MM.1S (cell line): ENCODE results near the gene SLC30A1.

Source experiments
- EZH2 ChIP-seq: fragments of 300-600 bp; sonication (generic); optimal IDR thresholded peaks from 2 replicates; pipeline ENCODE3; 2017; ENCODE audit warnings: low read depth, mild to moderate bottlenecking, antibody characterized with exemption, low read length, mixed read lengths
- EZH2phosphoT487 ChIP-seq: fragments of 300-600 bp; sonication (generic); IDR thresholded peaks from 2 replicates; pipeline ENCODE4 v1.6.1; 2018; ENCODE audit warnings: antibody characterized with exemption, low read length
- TF ChIP-seq, protein P1 (sequence below): fragments of 300-600 bp; sonication (generic); IDR thresholded peaks from 2 replicates; pipeline ENCODE4 v1.5.1; 2016; ENCODE audit warnings: antibody characterized with exemption, low read length, mixed read lengths

DNA sequence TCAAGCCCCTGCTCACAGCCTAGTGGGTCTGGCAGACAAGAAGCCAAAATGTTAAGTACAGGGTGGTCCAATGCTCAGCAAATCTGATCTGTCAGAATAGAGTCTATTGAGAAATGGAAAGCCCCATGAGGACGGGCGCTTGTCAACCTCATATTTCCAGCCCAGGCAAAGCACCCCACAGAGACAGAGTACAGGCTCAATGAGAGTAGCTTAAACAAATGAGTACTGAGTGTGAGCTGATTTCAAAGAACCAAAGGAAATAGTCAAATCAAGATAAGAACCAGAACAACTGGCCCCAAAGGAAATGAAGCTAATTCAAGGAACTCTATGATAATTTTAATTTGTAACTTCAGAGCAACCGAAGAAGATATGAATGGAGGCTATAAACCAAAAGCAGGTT lies 44.6 kb upstream of the SLC30A1 start:
- TF ChIP-seq, protein P1, sequence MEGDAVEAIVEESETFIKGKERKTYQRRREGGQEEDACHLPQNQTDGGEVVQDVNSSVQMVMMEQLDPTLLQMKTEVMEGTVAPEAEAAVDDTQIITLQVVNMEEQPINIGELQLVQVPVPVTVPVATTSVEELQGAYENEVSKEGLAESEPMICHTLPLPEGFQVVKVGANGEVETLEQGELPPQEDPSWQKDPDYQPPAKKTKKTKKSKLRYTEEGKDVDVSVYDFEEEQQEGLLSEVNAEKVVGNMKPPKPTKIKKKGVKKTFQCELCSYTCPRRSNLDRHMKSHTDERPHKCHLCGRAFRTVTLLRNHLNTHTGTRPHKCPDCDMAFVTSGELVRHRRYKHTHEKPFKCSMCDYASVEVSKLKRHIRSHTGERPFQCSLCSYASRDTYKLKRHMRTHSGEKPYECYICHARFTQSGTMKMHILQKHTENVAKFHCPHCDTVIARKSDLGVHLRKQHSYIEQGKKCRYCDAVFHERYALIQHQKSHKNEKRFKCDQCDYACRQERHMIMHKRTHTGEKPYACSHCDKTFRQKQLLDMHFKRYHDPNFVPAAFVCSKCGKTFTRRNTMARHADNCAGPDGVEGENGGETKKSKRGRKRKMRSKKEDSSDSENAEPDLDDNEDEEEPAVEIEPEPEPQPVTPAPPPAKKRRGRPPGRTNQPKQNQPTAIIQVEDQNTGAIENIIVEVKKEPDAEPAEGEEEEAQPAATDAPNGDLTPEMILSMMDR = no peak
- TF ChIP-seq EZH2 (no peak), EZH2phosphoT487 (no peak)
